GM21737 (cell line): Measurements from ENCODE around the gene PSMD2.

Experiments used
- ATAC-seq: cut with Tn5 transposase; IDR thresholded peaks from one replicate; pipeline ENCODE4 v1.9.1; 2021; ENCODE audit warnings: mild to moderate bottlenecking, moderate library complexity; ENCODE audit not compliant: unreplicated experiment

Gene PSMD2

DNA sequence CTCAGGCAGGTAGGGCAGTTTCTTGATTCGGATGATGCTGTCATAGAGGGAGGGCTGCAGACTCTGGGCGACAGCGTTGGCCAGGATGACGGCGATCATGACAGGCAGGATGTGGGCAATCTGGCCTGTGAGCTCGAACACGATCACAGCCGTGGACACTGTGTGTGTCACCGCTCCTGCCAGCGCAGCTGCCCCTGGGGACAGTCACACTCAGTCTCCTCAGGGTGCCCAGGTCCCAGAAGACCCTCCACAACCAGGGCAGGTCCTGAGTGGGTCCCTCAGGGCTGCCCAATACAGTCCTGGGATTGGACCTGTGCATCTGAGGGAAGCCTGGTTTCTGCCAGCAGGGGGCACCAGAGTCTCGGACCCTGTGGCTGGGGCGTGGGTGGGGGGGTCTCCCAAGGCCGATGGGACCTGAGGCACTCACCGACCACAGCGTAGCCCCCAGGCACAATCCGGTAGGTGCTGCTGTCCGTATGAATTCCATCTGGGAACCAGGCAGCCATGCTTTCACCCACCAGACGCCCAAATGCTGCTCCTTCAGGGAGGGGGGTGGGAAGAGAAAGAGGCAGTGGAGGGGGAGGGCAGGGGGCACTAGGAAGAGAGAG lies 55.2 kb downstream of the PSMD2 start:
- no peak for ATAC-seq

DNA sequence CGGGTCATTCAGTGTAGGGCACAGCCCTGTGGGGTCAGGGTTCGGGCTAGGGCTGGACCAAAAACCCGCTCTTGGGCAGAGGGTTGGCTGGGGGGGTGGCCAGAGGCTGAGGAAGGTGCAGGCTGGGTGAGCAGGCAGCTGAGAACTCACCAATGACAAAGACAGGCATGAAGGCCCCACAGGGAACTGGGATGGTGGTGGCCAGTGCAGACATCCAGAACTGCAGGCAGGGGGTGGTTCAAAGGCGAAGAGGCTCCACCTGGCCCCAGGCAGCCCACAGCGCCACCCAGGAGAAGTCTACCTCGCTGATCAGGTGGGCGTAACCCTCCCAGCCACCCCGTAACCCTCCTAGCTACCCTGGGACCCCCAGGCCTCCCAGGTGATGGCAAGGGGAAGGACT lies 55.7 kb downstream of the PSMD2 start:
- ATAC-seq = no peak

DNA sequence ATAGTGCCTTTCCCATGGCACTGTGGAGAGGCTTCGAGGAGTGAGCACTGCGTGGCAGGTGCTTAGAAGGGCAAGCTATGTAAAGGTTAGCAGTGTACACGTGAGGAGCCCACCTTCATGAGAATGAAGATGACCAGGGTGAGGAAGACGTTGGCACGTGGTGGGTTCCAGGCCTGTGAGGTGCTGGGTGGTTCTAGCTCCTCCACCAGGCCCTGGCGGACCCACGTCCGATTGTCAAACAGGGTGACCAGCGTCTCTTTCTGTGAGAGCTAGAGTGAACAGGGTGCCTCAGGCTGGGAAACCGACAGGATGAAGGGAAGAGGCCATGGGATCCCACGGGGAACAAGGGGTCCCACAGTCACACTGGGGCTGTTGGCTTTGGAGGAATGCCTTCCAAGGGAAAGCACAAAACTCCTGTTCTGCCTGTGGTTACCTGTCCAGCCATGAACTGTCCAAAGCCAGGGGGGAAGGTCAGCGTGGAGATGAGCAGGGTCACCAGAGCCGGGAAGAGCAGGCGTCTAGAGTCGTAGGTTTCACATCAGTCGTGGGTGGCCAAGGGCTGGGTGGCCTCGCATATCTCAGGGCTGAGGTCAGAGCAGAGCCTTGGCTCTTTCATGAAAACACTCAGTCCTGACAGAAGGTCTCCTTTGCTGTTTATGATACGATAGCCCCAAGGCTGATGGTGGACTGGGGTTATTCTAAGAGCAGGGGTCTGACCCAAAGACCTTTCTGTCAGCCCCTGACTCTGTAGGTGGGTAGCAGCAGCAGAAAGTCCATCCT lies 56.4 kb downstream of the PSMD2 start:
- no peak for ATAC-seq

DNA sequence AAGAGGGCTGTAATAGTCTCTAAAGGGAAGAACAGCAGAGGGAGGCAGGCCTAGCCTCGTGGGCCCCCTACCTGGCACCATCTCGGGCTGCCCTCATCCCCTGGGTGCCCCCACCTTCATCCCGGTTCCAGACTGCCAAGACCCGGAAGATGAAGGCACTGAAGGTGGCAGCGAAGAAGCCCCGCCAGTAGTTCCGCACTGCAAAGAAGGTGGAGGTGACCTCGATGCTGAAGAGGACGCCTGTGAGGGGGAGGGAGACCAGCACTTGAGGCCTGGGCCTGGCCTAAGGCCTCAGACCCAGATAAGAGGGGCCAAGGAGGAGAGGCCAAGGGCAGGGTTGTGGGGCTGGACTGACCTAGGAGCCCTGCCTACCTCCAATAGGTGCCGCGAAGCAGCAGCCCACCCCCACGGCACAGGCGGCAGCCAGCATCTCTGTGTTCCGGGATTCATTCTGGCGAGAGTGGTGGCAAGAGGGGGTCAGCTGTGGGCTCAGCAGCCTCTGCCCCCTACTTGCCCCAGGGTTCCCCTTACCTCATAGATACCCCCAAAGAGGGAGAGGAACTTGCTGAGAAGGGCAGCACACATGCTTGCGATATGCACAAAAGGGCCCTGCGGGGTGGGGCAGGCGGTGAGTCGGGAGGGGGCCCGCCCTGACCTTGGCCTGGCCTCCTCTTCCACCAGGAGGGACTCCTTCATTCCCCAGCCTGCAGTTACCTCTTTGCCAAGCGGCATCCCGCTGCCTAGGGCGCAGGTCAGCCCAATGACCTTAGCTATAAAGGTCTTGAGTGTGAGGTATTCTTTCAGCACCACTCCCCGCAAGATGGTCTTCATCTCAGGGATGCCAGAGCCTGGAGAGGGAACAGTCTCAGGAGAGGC lies 58.4 kb downstream of the PSMD2 start:
- ATAC-seq = no peak

DNA sequence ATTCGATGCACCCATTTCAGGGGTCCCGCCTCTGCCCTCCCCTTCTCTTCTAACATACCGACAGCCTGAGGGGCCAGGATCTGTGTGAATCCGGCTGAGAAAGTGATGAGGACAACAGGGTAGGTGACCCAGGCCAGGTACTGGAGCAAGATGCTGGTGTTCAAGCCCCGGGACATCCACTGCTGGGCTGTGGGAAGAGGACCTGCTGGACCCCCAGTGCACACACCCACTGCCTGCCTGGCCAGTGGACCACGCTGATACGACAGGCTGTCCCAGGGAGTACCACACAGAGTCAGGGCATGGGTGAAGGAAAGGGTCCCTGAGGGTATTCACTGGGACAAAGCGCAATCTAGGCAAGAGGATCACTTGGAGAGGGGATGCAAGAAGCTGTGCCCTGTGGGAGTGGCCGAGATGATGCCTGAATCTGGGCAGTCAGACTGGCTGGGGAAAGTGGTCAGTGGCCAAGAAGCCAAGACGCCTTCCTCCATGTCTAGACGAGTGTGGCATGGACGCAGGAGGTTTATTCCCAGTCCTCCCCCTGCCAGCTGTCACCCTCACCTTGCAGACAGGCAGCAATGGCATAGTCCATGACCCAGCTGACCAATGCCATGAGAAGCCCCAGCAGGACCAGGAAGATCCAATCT lies 59.2 kb downstream of the PSMD2 start:
- ATAC-seq = no peak
